Tibial nerve (tissue), 4 donors: Measurements from ENCODE around the gene GNAI3. TPM values are rescaled to one million over a fixed set of nuclear protein-coding genes. Genes with fewer than 3 reads are reported as not detected.

ENCODE experiments used
- DNase-seq, 2 donors: peaks; one replicate each; pipeline ENCODE4 v3.0.0-alpha.2; 2019; ENCODE audit warnings: low spot score in 2 of 2
- H3K27ac ChIP-seq, 4 donors: fragments of 200-600 bp; sonication (generic) in 3 of 4; one replicate each; pipeline ENCODE4 v1.5.1; 2017 to 2019; ENCODE audit warnings: mild to moderate bottlenecking in 1 of 4
- H3K27me3 ChIP-seq, 2 donors: fragments of 200-600 bp; sonication (generic) in 1 of 2; one replicate each; pipeline versions ENCODE4 v1.5.1 to v1.6.0; 2017 to 2019
- H3K36me3 ChIP-seq, 3 donors: fragments of 200-600 bp; sonication (generic); one replicate each; pipeline ENCODE4 v1.5.1; 2018 to 2019
- H3K4me1 ChIP-seq, 4 donors: fragments of 200-600 bp; sonication (generic) in 3 of 4; one replicate each; pipeline ENCODE4 v1.5.1; 2017 to 2019
- H3K4me3 ChIP-seq, 4 donors: fragments of 200-600 bp; sonication (generic) in 3 of 4; one replicate each; pipeline ENCODE4 v1.5.1; 2017 to 2019; ENCODE audit warnings: mild to moderate bottlenecking in 1 of 4, moderate library complexity in 1 of 4
- H3K9me3 ChIP-seq, 4 donors: fragments of 200-600 bp; sonication (generic) in 3 of 4; one replicate each; pipeline ENCODE4 v1.5.1; 2017 to 2019
- CTCF ChIP-seq, 5 experiments: fragments of 200-600 bp in 3 of 5; fragments of 450-650 bp in 2 of 5; sonication (generic) in 3 of 5; IDR thresholded peaks; one replicate each; pipeline ENCODE4 v1.5.1; 2016 to 2019; ENCODE audit warnings: antibody characterized with exemption in 5 of 5, mild to moderate bottlenecking in 3 of 5, moderate library complexity in 2 of 5
- EP300 ChIP-seq, 2 donors: sonication (generic); formaldehyde crosslinking; IDR thresholded peaks; one replicate each; pipeline ENCODE4 v1.6.1; 2017; ENCODE audit warnings: antibody characterized with exemption in 2 of 2, mild to moderate bottlenecking in 1 of 2
- POLR2A ChIP-seq, 2 donors: fragments of 450-650 bp; IDR thresholded peaks; one replicate each; pipeline ENCODE4 v1.6.1; 2017; ENCODE audit warnings: antibody characterized with exemption in 2 of 2, mild to moderate bottlenecking in 2 of 2, moderate library complexity in 2 of 2
- WGBS, 2 donors: methylation state at CpG; one replicate each; pipeline ENCODE4 v1.1.5; 2018; 5-methylcytosine and 5-hydroxymethylcytosine counted together
- total RNA-seq, 4 donors: library from RNA; depleted of rRNA; stranded (reverse); fragments of >200 nt; gene quantifications; one replicate each; pipeline ENCODE4 v1.1.0, GENCODE V29; 2016

GNAI3 gene
- total RNA-seq, 4 donors from 2014 or later: 4.0 to 6.3 (median 5.1) TPM

- Histone ChIP-seq H3K4me1 (peaks cover 0 to 80% (median 42%) of the 10 kb centered on the region in 4 donors), H3K4me3 (peak overlapping the region; percentile 64 to 76 (median 66)), H3K36me3 (peaks cover 0 to 14% (median 0%) of the 10 kb centered on the region in 3 donors), H3K27ac (peak overlapping the region; percentile 80 to 90 (median 85)), H3K27me3 (no peaks in the 10 kb centered on the region), H3K9me3 (no peaks in the 10 kb centered on the region)
- no peak for DNase-seq
- 31 to 34% methylated on average over 10 to 11 of the region's 13 CpGs for WGBS, 2 donors
- no peak for TF ChIP-seq POLR2A (IDR thresholded peaks at IDR 0.05)
- TF ChIP-seq EP300 (IDR thresholded peaks at IDR 0.05): no peak
- no peak for TF ChIP-seq CTCF (IDR thresholded peaks at IDR 0.05)
Measured at GRCh38 chr1:109621379-109622136, 73.1 kb downstream of the GNAI3 start.

- peak in 1 of 2 donors; percentile 3 for DNase-seq
- Histone ChIP-seq H3K4me1 (peaks cover 0 to 73% (median 41%) of the 10 kb centered on the region in 4 donors), H3K4me3 (no peak overlapping the region), H3K27ac (peak overlapping the region in 1 of 4 donors; percentile 90), H3K27me3 (no peaks in the 10 kb centered on the region), H3K9me3 (no peaks in the 10 kb centered on the region), H3K36me3 (peaks cover 0 to 21% (median 4%) of the 10 kb centered on the region in 3 donors)
- TF ChIP-seq EP300 (IDR thresholded peaks at IDR 0.05) (no peak), POLR2A (IDR thresholded peaks at IDR 0.05) (no peak), CTCF (IDR thresholded peaks at IDR 0.05) (no peak)
- 82 to 89% methylated on average over 10 to 11 of the region's 11 CpGs for WGBS, 2 donors
Measured at GRCh38 chr1:109622137-109622892, 73.9 kb downstream of the GNAI3 start.

GRCh38 chr1:109622895-109623294 is 74.5 kb downstream of the GNAI3 start:
- no peak for DNase-seq
- Histone ChIP-seq H3K27ac (peak overlapping the region in 1 of 4 donors; percentile 43), H3K4me1 (peaks cover 0 to 67% (median 39%) of the 10 kb centered on the region in 4 donors), H3K27me3 (no peaks in the 10 kb centered on the region), H3K9me3 (no peaks in the 10 kb centered on the region), H3K4me3 (no peak overlapping the region), H3K36me3 (peaks cover 0 to 27% (median 4%) of the 10 kb centered on the region in 3 donors)
- no peak for TF ChIP-seq POLR2A (IDR thresholded peaks at IDR 0.05)
- TF ChIP-seq EP300 (IDR thresholded peaks at IDR 0.05): no peak
- TF ChIP-seq CTCF (IDR thresholded peaks at IDR 0.05): no peak
- 82 to 84% methylated on average over 3 of the region's 3 CpGs for WGBS, 2 donors

GRCh38 chr1:109623601-109624161 is 75.3 kb downstream of the GNAI3 start:
- TF ChIP-seq EP300 (IDR thresholded peaks at IDR 0.05) (no peak), CTCF (IDR thresholded peaks at IDR 0.05) (no peak), POLR2A (IDR thresholded peaks at IDR 0.05) (no peak)
- no peaks in the 10 kb centered on the region for H3K9me3 ChIP-seq
- H3K4me1 ChIP-seq: peaks cover 0 to 65% (median 37%) of the 10 kb centered on the region in 4 donors
- WGBS, 2 donors: 33 to 38% methylated on average over 8 to 11 of the region's 11 CpGs
- H3K36me3 ChIP-seq: peaks cover 0 to 35% (median 10%) of the 10 kb centered on the region in 3 donors
- peak overlapping the region in 3 of 4 donors; percentile 40 to 43 (median 43) for H3K27ac ChIP-seq
- peak overlapping the region in 1 of 4 donors; percentile 22 for H3K4me3 ChIP-seq
- H3K27me3 ChIP-seq: no peaks in the 10 kb centered on the region
- DNase-seq: peak in 1 of 2 donors; percentile 4
